ENCODE data around the gene KRTAP3-1. TPM values are rescaled to one million over a fixed set of nuclear protein-coding genes. Genes with fewer than 3 reads are reported as not detected.

KRTAP3-1 gene
- polyA plus RNA-seq, 3 donors, result not detected

DNA sequence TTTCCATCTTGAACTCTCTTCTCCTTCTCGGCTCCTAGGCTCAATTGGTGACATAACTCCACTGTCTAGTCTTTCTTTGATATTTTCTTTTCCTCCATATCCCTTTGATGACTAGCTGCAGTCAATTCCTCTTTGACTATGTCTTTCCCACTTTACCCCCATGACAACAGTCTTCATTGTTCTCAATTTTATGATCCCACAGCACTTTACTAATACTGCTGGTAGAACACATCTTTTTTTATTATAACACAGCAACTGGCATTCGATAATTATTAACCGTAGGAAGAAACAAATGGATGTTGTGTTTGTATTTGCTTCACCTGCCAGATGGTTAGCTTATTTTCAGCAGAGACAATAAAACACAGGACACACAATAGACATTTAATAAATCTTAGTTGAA lies 16.3 kb downstream of the KRTAP3-1 start:
- no peak for DNase-seq (ENCODE audit: extremely low read depth in 1 of 11, low read depth in 9 of 11, low spot score in 4 of 11)

GRCh38 chr17:40986920-40987319 lies 22.0 kb downstream of the KRTAP3-1 start:
- DNase-seq (ENCODE audit: extremely low read depth in 1 of 11, low read depth in 9 of 11, low spot score in 4 of 11), result no peak

DNA sequence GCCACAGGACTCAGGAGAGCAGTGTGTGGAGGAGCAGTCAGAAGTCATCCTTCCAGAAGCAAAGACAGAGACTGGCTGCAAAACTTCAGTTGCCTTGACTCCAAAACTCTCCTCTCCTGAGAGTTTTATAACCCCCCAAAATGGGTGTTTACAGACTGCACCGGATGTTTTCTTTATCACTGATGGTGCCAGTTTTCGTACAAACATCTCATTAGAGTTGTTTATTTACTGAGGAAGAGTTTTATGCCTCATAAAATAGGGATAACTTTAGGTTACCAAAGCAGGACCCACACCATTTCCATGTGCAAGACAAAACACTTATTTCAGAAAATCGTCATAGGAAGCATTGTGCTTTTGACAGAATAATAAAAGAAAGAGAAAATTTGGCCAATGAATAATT lies 24.7 kb downstream of the KRTAP3-1 start, which contains the start of gene KRT40:
KRT40 (minus strand) TSS at position 101 of the 400 bp plus-strand sequence; CDS start at position 48, 53 bp downstream.
- DNase-seq (ENCODE audit: extremely low read depth in 1 of 11, low read depth in 9 of 11, low spot score in 4 of 11), result no peak

- DNase-seq (ENCODE audit: extremely low read depth in 1 of 11, low read depth in 9 of 11, low spot score in 4 of 11), result no peak
Measured at GRCh38 chr17:40981115-40981514, 27.8 kb downstream of the KRTAP3-1 start.

DNA sequence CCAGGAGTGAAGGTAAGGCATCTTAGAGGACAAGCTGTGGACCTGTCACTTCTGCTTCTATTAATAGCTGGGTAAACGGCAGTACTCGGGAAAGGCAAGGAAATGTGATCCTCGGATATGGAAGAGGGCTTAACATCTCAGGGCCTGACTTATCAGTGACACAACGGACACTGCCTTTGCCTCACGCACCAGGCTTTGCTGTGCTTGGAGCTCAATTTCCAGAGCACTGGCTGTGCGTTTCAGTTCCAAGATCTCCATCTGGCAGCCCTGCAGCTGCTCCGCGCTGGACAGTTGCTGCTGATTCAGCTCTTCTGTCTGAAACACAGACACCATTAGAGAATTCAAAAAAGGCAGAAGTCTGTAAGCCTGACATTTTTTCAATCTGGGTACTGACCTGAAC lies 28.3 kb downstream of the KRTAP3-1 start:
- peak in 1 of 11 donors; percentile 2 for DNase-seq (ENCODE audit: extremely low read depth in 1 of 11, low read depth in 9 of 11, low spot score in 4 of 11)

- no peak for DNase-seq (ENCODE audit: extremely low read depth in 1 of 11, low read depth in 9 of 11, low spot score in 4 of 11)
Measured at GRCh38 chr17:40980117-40980516, 28.8 kb downstream of the KRTAP3-1 start.

DNA sequence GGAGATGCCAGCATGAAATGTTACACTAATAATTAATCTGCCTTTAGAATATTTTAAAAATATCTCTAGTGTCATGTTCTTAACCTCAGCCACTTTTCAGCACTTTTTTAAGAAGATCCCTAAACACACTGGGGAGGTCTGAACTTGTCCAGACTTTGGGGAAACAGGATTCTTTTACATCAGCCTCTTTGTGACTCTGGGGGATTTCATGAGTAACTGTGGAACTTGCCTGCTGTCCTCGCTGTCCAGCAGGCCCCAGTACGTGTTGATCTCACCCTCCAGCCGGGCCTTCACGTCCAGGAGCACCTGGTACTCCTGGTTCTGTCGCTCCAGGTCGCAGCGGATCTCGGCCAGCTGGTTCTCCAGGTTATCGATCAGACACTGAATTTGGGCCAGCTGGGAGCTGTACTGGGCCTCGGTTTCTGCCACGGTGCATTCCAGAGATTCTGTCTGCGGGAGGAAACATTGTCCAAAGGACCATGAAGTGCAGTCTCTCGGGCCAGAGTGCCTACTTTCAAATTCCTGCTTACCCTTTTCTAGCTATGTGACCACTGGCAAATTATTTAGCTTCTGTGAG lies 30.3 kb downstream of the KRTAP3-1 start:
- DNase-seq (ENCODE audit: extremely low read depth in 1 of 11, low read depth in 9 of 11, low spot score in 4 of 11), result no peak

- DNase-seq (ENCODE audit: extremely low read depth in 1 of 11, low read depth in 9 of 11, low spot score in 4 of 11), result no peak
Measured at GRCh38 chr17:40975516-40975915, 33.4 kb downstream of the KRTAP3-1 start.

GRCh38 chr17:40974366-40974765 lies 34.6 kb downstream of the KRTAP3-1 start:
- DNase-seq (ENCODE audit: extremely low read depth in 1 of 11, low read depth in 9 of 11, low spot score in 4 of 11), result no peak

- DNase-seq (ENCODE audit: extremely low read depth in 1 of 11, low read depth in 9 of 11, low spot score in 4 of 11), result no peak
Measured at GRCh38 chr17:40967582-40967981, 41.3 kb downstream of the KRTAP3-1 start.

DNA sequence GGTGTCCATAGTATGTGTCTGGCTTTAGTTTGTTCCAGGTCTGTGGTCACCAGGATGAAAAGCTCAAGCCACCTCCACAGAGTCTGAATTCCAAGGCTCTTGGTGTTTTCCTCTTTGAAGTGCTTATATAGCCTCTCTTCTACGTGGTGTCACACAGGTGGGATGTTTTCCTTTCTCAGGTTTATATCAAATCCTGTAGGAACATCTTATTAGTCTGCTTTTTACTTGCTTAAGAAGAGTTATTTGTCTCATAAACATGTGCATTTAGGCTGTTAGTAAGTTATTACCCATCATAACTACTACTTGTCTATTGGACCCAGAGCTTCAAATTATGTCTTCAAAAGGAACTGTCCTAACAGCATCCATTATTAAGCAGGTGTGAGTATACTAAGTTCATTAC lies 42.1 kb downstream of the KRTAP3-1 start, which contains the start of gene KRT39:
KRT39 (minus strand) TSS at position 101 of the 400 bp plus-strand sequence; CDS start at position 9, 92 bp downstream.
- DNase-seq (ENCODE audit: extremely low read depth in 1 of 11, low read depth in 9 of 11, low spot score in 4 of 11), result no peak

GRCh38 chr17:40963838-40964237 lies 45.1 kb downstream of the KRTAP3-1 start:
- no peak for DNase-seq (ENCODE audit: extremely low read depth in 1 of 11, low read depth in 9 of 11, low spot score in 4 of 11)

DNA sequence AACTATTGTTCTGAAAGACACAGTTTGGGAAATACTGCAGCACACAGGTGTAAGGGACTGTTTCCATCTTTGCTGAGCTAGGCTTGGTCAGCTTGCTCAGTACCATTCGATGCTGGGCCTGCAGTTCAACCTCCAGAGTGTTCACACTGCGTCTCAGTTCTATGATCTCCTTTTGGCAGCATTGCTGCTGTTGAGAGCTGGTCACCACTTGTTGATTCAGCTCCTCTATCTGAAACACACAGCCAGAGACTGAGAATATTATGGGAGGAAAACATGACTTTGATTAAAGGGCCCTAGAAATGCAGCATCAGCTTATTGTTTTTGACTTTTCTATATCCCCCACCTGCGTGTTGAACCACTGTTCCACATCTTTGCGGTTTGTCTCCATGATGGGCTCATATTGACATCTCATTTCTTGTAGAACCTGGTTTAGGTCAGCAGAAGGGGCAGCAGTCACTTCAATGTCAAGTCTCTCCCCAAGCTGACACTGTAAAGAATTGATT lies 46.8 kb downstream of the KRTAP3-1 start:
- DNase-seq (ENCODE audit: extremely low read depth in 1 of 11, low read depth in 9 of 11, low spot score in 4 of 11), result no peak

- no peak for DNase-seq (ENCODE audit: extremely low read depth in 1 of 11, low read depth in 9 of 11, low spot score in 4 of 11)
Measured at GRCh38 chr17:40961591-40961990, 47.3 kb downstream of the KRTAP3-1 start.

GRCh38 chr17:40960144-40960543 lies 48.8 kb downstream of the KRTAP3-1 start:
- no peak for DNase-seq (ENCODE audit: extremely low read depth in 1 of 11, low read depth in 9 of 11, low spot score in 4 of 11)

Other genes starting within 250 kb of the KRTAP3-1 start
- not detected for gene KRT26, start 236.9 kb downstream of the KRTAP3-1 start, polyA plus RNA-seq (ENCODE audit: insufficient read length in 3 of 3)
- gene KRT27, start 226.6 kb downstream of the KRTAP3-1 start, polyA plus RNA-seq (ENCODE audit: insufficient read length in 3 of 3), result not detected
- gene KRT28, start 209.2 kb downstream of the KRTAP3-1 start, polyA plus RNA-seq (ENCODE audit: insufficient read length in 3 of 3), result not detected
- 10 to 100 TPM; 47.1 to 49.5 (median 48.5) TPM for gene KRT10, start 186.5 kb downstream of the KRTAP3-1 start, polyA plus RNA-seq (ENCODE audit: insufficient read length in 3 of 3)
- not detected for gene KRT12, start 141.9 kb downstream of the KRTAP3-1 start, polyA plus RNA-seq (ENCODE audit: insufficient read length in 3 of 3)
- gene KRT20, start 123.9 kb downstream of the KRTAP3-1 start, polyA plus RNA-seq (ENCODE audit: insufficient read length in 3 of 3), result under 1 TPM in 2 of 3 donors, not detected in 1; 0.11 to 0.19 TPM
- gene KRT23, start 71.5 kb downstream of the KRTAP3-1 start, polyA plus RNA-seq (ENCODE audit: insufficient read length in 3 of 3), result 1 to 10 TPM in 1 of 3 donors, under 1 TPM in 2; 0.80 to 1.4 (median 0.94) TPM
- not detected for gene KRT39, start 42.2 kb downstream of the KRTAP3-1 start, polyA plus RNA-seq (ENCODE audit: insufficient read length in 3 of 3)
- gene KRT40, start 24.8 kb downstream of the KRTAP3-1 start, polyA plus RNA-seq (ENCODE audit: insufficient read length in 3 of 3), result not detected
- gene KRTAP3-3, start 15.0 kb downstream of the KRTAP3-1 start, polyA plus RNA-seq (ENCODE audit: insufficient read length in 3 of 3), result not detected
- gene KRTAP3-2, start 9.2 kb downstream of the KRTAP3-1 start, polyA plus RNA-seq (ENCODE audit: insufficient read length in 3 of 3), result not detected
- not detected for gene KRTAP1-5, start 18.1 kb upstream of the KRTAP3-1 start, polyA plus RNA-seq (ENCODE audit: insufficient read length in 3 of 3)
- gene KRTAP1-4, start 21.1 kb upstream of the KRTAP3-1 start, polyA plus RNA-seq (ENCODE audit: insufficient read length in 3 of 3), result not detected
- not detected for gene KRTAP1-3, start 25.7 kb upstream of the KRTAP3-1 start, polyA plus RNA-seq (ENCODE audit: insufficient read length in 3 of 3)
- not detected for gene KRTAP1-1, start 32.3 kb upstream of the KRTAP3-1 start, polyA plus RNA-seq (ENCODE audit: insufficient read length in 3 of 3)
- gene KRTAP2-1, start 38.2 kb upstream of the KRTAP3-1 start, polyA plus RNA-seq (ENCODE audit: insufficient read length in 3 of 3), result not detected
- not detected for gene KRTAP2-2, start 46.1 kb upstream of the KRTAP3-1 start, polyA plus RNA-seq (ENCODE audit: insufficient read length in 3 of 3)
- gene KRTAP2-3, start 51.0 kb upstream of the KRTAP3-1 start, polyA plus RNA-seq (ENCODE audit: insufficient read length in 3 of 3), result not detected
- not detected for gene KRTAP2-4, start 56.8 kb upstream of the KRTAP3-1 start, polyA plus RNA-seq (ENCODE audit: insufficient read length in 3 of 3)
- gene KRTAP4-7, start 75.0 kb upstream of the KRTAP3-1 start, polyA plus RNA-seq (ENCODE audit: insufficient read length in 3 of 3), result not detected
- gene KRTAP4-8, start 89.0 kb upstream of the KRTAP3-1 start, polyA plus RNA-seq (ENCODE audit: insufficient read length in 3 of 3), result not detected
- not detected for gene KRTAP4-16, start 93.1 kb upstream of the KRTAP3-1 start, polyA plus RNA-seq (ENCODE audit: insufficient read length in 3 of 3)
- gene KRTAP4-9, start 96.3 kb upstream of the KRTAP3-1 start, polyA plus RNA-seq (ENCODE audit: insufficient read length in 3 of 3), result not detected
- not detected for gene KRTAP4-11, start 109.2 kb upstream of the KRTAP3-1 start, polyA plus RNA-seq (ENCODE audit: insufficient read length in 3 of 3)
- gene KRTAP4-12, start 115.1 kb upstream of the KRTAP3-1 start, polyA plus RNA-seq (ENCODE audit: insufficient read length in 3 of 3), result not detected
- not detected for gene KRTAP4-6, start 131.4 kb upstream of the KRTAP3-1 start, polyA plus RNA-seq (ENCODE audit: insufficient read length in 3 of 3)
- gene KRTAP4-5, start 140.7 kb upstream of the KRTAP3-1 start, polyA plus RNA-seq (ENCODE audit: insufficient read length in 3 of 3), result not detected
- not detected for gene KRTAP4-4, start 151.6 kb upstream of the KRTAP3-1 start, polyA plus RNA-seq (ENCODE audit: insufficient read length in 3 of 3)
- gene KRTAP4-3, start 159.1 kb upstream of the KRTAP3-1 start, polyA plus RNA-seq (ENCODE audit: insufficient read length in 3 of 3), result not detected
- not detected for gene KRTAP4-2, start 169.1 kb upstream of the KRTAP3-1 start, polyA plus RNA-seq (ENCODE audit: insufficient read length in 3 of 3)
- gene KRTAP4-1, start 175.8 kb upstream of the KRTAP3-1 start, polyA plus RNA-seq (ENCODE audit: insufficient read length in 3 of 3), result not detected
- not detected for gene KRTAP9-1, start 180.8 kb upstream of the KRTAP3-1 start, polyA plus RNA-seq (ENCODE audit: insufficient read length in 3 of 3)
- gene KRTAP9-2, start 217.5 kb upstream of the KRTAP3-1 start, polyA plus RNA-seq (ENCODE audit: insufficient read length in 3 of 3), result not detected
- not detected for gene KRTAP9-3, start 223.3 kb upstream of the KRTAP3-1 start, polyA plus RNA-seq (ENCODE audit: insufficient read length in 3 of 3)
- not detected for gene KRTAP9-8, start 228.9 kb upstream of the KRTAP3-1 start, polyA plus RNA-seq (ENCODE audit: insufficient read length in 3 of 3)
- not detected for gene KRTAP9-4, start 240.6 kb upstream of the KRTAP3-1 start, polyA plus RNA-seq (ENCODE audit: insufficient read length in 3 of 3)
- not detected for gene KRTAP9-9, start 246.3 kb upstream of the KRTAP3-1 start, polyA plus RNA-seq (ENCODE audit: insufficient read length in 3 of 3)